NCI-H82 treated with DMSO at 0.1 percent for 48 hours (cell line): ENCODE data around the gene LMO1.

Experiments
- DNase-seq: peaks from one replicate; lab custom pipeline; 2025; ENCODE audit not compliant: unreplicated experiment; lab: John Stamatoyannopoulos, UW

Gene LMO1

DNA sequence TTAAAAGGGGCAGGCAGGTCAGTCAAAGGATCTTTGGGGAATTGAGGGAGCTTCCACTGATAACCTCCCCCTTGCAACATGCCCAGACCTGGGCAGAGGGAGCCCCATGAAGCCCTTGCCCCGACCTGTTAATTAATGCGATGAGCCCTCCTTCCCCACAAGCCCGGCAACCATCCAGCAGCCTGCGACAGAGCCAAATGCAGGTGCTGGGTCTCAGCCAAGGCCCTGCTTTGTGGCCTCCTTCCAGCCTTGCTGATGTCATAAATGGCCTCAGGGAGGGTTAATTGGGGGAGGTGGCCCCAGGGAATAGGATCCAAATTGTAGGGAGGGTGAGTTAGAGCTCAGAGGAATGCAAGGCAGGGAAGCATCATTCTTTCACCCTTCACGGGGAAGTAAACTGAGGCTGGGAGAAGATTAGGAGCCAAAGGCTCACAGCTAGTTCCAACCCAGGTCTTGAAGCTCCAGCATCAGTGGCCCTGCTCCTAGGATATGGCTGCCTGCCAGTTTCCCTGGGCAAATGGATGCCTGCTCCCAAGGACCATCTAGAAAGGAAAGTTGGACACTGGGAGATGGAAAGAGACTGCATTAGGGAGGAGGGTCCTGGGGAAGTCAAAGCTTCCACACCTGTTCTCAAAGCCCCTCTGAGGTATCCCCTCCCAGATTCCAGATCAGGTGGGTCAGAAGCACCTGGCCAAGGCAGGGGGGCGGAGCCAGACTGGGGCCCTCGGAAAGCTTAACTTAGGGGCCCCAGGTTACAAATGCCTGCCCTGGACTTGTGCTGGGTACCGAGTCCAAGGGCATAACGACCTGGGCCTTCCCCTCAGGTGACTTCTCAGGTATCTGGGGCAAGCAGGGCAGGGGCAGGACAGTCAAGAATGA is 34.1 kb downstream of the LMO1 start:
- DNase-seq: peak; percentile 3

DNA sequence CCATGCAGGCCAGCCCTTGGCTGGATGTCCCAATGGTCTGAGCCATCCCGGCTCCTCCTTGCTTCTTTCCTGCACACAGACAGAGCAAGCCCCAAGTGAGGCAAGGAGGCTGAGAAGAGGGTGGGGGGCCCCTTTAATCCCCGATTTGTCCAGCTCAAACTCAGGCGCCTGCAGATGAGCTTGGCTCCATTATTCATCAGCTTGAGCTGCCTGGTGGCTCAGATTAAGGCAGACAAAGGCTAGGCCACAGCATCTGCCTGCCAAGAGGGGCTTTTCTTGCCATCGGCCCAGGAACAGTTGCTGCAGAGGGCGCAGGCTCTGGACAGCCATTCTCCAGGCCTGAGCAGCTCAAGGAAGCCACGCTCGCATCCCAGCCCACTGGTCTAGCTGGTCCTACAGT is 35.4 kb downstream of the LMO1 start:
- DNase-seq: peak; percentile 70

DNA sequence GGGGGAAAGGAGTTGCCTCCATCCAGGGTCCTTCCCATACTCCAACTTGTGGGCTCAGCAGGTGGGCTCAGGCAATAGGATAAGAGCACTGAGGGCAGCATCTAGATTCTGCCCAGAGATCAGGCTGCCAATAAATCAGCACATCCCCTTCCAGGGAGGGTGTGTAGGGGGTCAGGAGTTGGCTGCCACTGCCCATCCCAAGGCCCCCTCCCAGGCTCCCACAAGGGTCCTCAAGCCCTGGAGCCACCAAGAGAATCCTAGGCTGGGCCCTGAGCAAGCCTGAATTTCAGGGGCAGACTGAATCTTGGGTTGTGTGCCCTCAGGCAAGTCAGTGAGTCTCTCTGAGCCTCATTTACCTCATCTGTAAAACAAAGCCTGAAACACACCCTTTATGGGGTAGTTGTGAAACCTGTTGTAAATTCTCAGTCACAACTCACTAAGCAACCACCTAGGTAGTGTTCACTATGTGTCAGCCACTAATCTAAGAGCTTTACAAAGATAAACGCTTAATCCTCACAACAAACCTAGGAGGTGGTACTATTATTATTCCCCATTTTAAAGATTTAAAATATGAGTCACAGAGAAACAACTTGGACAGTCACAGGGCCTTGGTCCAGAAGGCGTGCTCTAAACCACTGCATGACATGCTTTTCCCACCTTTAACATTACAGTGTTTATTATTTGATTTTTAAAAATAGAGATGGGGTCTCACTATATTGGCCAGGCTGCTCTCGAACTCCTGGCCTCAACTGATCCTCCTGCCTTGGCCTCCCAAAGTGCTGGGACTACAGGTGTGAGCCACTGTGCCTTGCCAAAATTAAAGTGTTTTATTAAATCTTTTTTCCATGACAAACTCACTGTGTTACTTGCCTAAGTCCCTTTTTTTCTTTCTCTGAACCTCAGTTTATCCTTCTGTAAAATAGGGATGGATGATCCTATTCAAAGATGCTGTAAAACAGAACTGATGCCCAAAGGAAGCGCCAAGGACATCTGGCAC is 36.2 kb downstream of the LMO1 start:
- DNase-seq: peak; percentile 2

DNA sequence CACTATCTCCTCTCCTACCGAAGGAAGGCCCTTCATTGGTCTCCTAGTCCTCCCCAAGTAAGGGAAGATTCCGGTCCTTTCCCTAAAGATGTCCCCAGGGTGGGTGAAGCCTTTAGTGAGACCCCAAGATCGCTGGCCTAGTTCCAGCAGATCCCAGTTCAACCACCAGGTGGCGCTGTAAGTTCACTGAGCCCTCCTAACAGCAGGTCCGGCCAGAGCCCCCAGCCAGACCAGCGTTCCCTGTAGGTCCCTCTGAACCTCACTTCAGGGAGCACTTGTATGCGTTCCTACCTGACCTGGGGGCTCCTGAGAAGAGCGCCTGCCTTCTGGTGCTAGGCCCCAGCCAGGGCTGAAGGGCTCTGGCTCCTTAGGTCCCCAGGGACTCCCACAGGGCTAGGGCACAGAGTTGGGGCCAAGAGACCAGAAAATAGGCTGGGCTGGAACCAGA is 38.1 kb downstream of the LMO1 start:
- DNase-seq: peak; percentile 38

DNA sequence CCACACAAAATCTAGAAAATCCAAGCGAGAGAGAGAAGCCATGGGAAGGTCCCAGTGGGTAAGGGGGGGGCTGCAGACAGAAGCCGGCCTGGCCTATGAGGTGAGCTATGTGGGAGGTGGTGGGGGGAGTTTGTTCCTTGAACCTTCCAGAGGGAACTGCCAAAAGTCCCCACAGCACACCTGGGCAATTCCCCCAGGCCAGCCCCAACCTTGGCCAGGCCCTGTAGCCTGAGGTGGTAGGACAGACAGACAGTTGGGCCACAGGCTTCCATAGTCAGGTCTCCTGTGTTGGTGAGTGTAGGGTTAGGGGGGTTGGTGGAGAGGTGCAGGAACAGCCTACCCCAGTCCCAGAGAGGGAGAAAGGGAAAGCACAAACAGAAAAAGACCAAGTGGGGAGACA is 39.0 kb downstream of the LMO1 start:
- DNase-seq: no peak

DNA sequence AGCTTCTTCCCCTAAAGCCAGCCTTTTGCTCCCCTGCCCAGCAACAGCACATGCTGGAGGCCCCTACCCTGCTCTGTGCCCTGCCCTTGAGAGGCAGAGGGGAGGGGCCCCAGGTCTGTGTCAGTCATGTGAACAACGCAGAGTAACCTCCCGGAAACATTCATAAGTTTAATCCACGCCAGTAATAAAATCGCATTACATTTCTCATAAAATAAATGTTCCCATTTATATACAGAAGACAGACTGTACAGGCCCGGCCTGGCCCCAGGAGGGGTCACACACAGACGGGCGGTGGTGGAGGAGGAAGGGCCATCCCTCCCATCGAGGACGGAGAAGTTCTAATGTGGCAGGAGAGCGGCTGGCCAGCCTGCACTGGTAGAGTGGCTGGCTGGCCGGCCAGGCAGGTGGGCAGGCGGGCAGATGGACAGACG is 39.5 kb downstream of the LMO1 start:
- no peak for DNase-seq

DNA sequence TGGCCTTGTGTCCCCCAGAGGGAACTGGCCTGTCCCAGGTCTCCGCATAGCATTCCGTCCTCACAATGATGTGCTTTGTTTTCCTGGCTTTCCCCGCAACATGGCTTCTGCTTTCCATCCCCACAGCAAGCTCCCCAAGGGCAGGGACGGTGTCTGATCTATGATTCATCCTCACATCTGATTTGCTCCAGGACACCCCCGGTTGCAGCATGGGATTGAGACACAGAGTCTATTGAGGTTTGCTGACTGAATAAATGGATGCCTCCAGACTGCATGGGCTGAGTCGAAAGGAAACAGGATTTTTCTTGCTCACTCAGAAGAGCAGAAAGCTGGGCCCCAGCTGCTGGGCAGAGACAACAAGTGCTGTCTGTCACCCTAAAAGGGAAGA is 40.2 kb downstream of the LMO1 start:
- DNase-seq: no peak

DNA sequence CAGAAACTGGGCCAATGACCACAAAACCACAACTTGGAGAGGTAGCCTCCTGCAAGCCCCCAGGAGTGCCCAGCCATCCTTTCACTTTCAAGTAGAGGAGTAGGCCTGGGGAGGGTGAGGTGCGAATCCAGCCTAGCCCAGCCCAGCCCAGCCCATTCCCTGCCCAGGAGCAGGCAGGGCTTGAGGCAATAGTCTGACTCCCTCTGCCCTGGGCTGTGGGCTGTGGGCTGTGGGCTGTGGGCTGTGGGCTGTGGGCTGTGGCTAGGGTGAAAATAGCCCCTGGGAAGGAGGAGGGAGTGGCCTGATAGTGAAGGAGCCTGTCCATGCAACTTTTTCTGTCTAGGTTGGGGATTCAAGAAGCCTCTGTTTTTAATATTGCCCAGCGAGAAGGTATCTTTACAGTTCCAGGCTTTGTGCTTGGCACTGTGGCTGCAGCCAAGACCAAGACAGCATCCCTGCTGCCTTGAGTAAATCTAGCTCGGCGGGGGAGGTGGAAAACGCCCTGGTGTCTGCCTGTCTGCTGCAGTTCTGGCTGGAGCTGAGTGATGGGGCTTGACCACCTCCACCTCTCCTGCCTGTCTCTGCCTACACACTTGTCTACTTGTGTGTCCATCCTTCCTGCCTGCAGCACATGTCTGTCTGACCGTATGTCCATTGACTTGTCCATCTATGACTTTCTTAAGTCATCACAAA is 40.7 kb downstream of the LMO1 start:
- no peak for DNase-seq

DNA sequence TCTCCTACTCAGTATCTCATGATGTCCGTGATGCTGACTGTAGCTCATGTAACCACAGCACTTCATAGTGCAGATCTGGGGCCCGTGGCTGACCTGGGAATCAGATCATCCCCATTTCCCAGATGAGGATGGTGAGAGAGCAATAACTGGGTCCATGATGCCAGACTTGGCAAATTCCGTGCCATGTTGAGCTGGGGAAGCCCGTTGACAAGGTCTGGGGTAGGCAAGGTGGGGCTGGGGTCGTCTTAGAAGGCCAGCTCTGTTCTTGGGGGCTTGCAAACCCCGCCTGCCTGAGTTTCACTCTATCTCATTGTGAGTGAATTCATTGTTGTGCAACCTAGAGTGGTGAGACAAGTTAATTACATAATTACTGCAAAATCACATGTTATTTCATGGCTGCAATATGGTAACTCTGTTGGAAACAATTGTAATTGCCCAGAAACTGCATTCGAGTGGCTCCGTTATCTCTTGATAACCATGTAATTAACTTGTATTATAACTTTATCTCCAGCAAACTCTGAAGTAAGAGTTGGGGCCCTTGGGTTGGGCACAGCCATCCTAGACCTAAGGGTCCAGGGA is 41.7 kb downstream of the LMO1 start:
- no peak for DNase-seq

DNA sequence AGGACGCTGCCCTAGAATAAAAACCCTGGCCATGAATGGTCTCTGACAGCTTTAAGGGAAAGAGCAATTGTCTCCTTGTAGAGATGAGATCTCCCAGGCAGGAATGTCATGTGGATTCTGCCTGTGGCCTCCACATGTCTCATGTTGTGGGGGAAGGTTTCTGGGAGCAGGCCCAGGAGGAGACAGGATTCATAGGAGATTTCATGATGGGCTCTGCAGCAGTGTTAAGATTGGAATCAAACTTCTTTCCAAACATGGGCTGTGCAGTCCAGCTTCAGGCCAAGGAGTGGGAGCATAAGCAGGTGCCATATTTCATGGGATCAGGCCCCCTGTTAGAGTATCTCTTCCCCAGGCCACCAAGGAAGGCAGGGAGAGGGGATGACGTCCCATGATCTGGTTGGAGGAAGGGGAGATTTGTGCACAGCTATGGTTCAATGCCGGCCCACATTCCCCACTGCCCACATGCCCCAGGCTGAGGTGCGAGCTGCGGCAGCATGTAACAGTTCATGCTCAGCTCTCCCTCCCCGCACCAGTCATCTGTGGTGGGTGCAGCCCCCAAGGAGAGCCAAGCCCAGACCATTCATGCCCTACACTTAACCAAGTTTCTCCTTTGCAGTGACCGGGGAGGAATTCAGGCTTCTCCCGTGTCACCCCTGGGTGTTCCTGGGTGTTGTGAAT is 42.5 kb downstream of the LMO1 start:
- no peak for DNase-seq

DNA sequence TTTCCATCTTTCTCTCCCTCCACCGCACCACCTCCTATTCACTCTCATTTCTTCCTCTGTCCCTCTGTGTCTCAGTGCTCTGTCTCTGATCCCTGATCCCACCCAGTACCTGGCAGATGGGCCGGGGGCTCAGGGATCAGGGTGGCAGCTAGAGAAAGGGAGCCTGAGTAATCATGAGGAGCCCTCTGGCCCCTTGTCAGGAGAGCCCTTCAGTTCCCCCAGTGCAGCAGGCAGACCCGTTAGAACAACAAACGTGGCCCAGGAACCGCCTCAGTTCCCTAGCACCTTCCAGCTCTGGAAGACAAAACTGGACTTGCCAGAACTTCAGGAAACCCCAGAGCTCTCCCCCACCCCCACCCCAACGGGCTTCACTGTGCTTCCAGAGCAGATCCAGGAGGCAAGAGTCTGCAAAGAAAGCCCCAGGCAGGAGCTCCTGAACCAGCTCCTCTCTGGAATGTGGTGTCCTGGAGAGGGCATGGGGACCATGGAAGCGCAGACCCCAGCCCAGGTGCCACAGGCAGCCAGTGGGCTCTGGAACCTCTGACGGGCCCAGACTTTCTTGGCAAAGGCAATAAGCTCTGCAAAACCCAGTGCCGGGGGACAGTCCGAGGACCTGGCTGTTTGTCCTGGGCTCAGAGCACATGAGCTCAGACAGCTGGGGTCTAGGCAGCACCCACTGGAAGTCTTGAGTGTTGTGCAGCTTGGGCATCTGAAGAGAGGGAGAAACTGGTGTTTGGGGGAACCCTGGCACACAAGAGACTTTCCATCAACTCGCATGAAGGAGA is 43.2 kb downstream of the LMO1 start:
- DNase-seq: no peak

DNA sequence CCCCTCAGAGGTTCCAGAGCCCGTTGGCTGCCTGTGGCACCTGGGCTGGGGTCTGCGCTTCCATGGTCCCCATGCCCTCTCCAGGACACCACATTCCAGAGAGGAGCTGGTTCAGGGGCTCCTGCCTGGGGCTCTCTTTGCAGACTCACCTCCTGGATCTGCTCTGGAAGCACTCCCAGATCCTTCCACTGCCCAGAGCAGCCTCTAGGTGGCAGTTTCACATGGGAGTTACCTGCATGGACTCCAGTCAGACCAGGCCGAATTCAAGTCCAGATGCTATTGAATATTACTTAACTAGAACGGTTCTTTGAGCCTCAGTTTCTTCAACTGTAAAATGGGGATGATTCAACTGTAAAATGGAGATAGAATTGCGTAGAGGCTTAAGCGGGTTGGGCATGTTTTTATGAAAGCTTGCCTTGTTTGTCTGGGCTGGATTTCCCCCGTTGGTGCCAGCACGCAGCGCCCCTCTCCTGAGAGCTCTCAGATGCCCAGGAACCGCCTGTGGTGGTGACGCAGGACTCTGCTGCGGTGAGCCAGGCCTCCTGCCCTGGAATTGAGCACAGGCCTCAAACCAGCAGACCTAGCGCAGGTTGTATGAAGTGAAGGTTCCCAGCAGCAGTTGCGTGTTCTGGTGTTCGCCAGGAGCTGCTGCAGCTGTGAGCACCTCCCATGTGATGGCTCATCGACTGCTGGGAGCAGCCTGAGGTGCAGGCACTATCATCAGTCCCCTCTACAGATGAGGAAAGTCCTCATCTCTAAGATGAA is 44.2 kb downstream of the LMO1 start:
- peak; percentile 28 for DNase-seq

DNA sequence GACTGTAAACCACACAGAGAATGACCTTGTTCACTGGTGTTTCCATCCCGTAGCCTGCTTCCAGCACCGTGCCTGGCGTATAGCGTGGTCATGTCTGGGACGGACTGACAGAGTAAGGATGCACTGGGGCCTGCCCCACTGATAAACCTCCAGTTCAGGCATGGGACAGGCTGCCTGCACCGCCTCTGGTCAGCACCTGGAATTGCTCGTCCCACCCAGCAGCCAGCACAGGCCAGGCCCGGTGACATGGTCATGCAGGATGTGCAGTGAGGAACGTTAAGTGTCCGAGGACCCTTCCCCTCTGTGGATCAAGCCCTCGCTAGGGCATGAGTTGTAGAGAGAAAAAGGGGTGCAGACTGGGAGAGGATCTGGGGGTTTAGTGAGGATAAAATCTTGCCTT is 44.8 kb downstream of the LMO1 start:
- no peak for DNase-seq

DNA sequence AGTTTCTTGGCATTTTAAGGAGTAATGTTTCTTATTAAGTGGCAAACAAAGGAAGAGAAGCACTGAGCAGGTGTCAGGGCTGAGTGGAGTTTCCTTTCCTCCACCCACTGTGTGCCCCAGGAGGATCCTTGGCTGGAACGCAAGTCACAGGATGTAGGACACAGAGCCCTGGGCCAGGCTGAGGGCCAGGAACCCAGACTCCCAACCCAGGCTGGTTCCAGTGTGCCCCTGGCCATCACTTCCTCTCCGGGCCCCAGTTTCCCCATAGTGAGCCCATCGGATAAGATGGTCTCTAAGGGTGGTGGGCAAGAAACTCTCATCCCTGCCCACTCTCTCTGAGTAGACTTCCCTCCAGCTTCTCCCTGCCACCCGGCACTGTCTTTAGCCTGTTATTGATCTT is 45.3 kb downstream of the LMO1 start:
- DNase-seq: no peak

DNA sequence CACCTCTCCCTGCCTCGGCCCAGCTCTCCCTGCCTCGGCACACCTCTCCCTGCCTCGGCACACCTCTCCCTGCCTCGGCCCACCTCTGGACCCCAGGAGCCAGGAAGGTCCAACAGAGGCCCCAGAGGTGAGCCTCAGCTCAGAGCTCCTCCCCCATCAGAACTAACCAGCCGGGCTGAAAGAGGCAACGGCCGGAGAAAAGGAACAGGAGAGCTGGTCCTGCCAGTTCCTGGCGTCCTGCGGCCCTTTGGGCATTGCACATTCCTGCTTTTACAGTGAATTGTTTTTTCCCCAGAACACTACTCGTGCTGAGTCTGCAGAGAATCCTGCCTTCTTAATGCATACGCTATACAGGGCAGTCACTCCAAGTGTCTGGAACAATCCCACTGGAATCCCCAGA is 45.8 kb downstream of the LMO1 start:
- no peak for DNase-seq

DNA sequence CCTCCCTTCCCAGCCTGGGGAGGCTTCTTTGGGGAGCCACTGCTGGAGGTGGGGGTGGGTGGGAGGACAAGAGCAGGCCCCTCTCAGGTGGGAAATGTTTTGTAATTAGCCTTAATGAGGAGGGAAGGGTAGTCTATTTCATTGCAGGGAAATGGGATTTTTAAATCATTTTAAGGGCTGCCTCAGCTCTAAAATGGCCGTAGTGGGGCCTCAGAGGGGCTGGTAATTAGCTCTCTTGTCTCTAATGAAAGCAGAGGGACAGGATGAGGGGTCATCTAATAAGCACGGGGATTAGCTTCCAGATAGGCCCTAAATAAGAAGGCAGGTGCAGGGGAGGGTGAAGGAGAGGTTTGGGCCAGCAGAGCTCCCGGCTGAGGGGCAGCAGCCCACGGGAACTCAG is 46.5 kb downstream of the LMO1 start:
- DNase-seq: peak; percentile 3

DNA sequence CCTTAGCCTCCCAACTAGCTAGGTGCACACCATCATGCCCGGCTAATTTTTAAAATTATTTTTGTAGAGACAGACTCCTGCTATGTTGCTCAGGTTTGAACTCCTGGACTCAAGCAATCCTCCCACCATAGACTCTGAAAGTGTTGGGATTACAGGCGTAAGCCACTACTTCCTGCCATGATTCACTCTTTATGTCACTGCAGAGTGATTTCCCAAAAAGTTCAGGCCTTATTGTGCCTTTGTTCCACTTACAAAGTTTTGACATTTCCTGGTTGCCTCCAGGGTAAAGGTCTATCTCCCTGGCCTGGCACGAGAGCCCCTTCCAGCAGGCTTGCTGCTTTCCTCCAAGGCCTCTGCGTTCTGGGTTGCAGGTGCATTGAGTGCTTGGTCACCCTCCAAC is 50.3 kb downstream of the LMO1 start:
- no peak for DNase-seq

DNA sequence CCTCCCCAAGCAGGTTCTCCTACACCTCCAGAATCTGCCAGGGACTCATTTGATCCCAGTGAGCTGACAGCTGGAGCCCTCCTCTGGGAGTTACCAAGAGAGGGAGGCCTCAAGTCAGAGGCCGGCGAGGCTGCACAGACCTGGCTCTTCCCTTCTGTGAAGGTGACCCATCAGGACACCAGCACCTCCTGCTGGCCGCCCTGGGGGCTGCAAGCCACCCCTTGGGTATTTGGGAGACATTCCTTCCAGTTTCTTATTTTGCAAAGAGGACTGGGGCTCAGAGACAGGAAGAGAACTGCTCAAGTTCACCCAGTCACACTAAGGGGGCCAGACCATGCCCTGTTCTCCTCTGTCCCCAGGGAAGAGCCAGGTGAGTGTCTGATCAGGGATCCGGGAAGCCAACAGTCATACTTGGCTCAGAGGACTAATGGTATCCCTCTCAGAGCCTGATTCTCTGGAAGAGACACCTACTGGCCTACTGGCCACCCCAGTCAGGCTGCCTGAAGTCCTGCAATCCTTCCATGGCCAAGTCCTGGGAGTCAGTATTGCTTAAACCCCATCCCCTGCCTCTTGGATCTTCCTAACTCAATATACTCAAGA is 54.4 kb downstream of the LMO1 start:
- DNase-seq: no peak
